ENCODE data around the gene SSB.

DNA sequence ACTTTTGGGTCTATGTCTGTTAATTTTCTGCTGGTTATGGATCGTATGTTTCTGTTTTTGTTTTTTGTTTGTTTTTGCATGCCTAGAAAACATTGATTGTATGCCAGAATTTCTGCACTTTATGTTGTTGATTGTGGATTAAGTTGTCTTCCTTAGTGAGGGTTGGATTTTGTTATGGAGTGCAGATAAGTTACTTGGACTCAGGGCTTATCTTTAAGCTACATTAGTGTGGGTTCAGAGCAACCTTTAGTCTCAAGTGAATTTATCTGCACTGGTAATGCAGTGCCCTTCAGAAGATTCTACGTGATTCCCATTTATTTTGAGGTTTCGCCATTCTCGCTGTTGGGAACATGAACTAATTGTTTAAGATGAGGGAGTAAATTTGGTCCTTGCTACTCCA is 61.5 kb downstream of the SSB start:
- TF ChIP-seq, protein P1, sequence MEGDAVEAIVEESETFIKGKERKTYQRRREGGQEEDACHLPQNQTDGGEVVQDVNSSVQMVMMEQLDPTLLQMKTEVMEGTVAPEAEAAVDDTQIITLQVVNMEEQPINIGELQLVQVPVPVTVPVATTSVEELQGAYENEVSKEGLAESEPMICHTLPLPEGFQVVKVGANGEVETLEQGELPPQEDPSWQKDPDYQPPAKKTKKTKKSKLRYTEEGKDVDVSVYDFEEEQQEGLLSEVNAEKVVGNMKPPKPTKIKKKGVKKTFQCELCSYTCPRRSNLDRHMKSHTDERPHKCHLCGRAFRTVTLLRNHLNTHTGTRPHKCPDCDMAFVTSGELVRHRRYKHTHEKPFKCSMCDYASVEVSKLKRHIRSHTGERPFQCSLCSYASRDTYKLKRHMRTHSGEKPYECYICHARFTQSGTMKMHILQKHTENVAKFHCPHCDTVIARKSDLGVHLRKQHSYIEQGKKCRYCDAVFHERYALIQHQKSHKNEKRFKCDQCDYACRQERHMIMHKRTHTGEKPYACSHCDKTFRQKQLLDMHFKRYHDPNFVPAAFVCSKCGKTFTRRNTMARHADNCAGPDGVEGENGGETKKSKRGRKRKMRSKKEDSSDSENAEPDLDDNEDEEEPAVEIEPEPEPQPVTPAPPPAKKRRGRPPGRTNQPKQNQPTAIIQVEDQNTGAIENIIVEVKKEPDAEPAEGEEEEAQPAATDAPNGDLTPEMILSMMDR (IDR thresholded peaks at IDR 0.05), result no peak
- no peak for TF ChIP-seq POLR2A (IDR thresholded peaks at IDR 0.05)
- TF ChIP-seq EP300 (IDR thresholded peaks at IDR 0.05), result no peak
- no peak for TF ChIP-seq POLR2AphosphoS5 (IDR thresholded peaks at IDR 0.05)
